ENCODE data around the gene POGK. TPM values are rescaled to one million over a fixed set of nuclear protein-coding genes. Genes with fewer than 3 reads are reported as not detected.

Gene POGK
- total RNA-seq, 3 donors from 2014 or later (not counting 1 experiment from before 2014, with no cell fraction given): 14.2 to 19.7 (median 19.2) TPM

DNA sequence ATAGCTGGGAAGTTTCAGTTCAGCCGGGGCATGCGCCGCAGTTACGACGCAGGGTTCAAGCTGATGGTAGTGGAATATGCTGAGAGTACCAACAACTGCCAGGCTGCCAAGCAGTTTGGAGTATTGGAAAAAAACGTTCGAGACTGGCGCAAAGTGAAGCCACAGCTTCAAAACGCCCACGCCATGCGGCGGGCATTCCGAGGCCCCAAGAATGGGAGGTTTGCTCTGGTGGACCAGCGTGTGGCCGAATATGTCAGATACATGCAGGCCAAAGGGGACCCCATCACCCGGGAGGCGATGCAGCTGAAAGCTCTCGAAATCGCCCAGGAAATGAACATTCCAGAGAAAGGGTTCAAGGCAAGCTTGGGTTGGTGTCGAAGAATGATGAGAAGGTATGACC, 9.9 kb downstream of the POGK start:
- peaks cover 81% of the 10 kb centered on the region for H3K36me3 ChIP-seq (ENCODE audit: control insufficient read depth, insufficient read depth, low read length)
- WGBS (ENCODE audit: insufficient coverage): 98% methylated on average over 20 of the region's 20 CpGs
- peaks cover 3% of the 10 kb centered on the region for H3K4me1 ChIP-seq (ENCODE audit: control insufficient read depth, insufficient read depth, low read length)
- no peak for ATAC-seq
- Mint-ChIP-seq H3K27ac (no peak overlapping the region), H3K4me1 (peaks cover 26 to 32% of the 10 kb centered on the region in 2 donors), H3K27me3 (ENCODE audit: low read depth in 2 of 2) (no peaks in the 10 kb centered on the region), H3K36me3 (peaks cover 22% of the 10 kb centered on the region), H3K9me3 (no peaks in the 10 kb centered on the region), H3K4me3 (no peak overlapping the region)
- TF ChIP-seq, protein P1, sequence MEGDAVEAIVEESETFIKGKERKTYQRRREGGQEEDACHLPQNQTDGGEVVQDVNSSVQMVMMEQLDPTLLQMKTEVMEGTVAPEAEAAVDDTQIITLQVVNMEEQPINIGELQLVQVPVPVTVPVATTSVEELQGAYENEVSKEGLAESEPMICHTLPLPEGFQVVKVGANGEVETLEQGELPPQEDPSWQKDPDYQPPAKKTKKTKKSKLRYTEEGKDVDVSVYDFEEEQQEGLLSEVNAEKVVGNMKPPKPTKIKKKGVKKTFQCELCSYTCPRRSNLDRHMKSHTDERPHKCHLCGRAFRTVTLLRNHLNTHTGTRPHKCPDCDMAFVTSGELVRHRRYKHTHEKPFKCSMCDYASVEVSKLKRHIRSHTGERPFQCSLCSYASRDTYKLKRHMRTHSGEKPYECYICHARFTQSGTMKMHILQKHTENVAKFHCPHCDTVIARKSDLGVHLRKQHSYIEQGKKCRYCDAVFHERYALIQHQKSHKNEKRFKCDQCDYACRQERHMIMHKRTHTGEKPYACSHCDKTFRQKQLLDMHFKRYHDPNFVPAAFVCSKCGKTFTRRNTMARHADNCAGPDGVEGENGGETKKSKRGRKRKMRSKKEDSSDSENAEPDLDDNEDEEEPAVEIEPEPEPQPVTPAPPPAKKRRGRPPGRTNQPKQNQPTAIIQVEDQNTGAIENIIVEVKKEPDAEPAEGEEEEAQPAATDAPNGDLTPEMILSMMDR (IDR thresholded peaks at IDR 0.05): no peak
- no peak overlapping the region for H3K27ac ChIP-seq (ENCODE audit: low read length)
- intact Hi-C loops (cut with micrococcal nuclease): no loop called here
- no peaks in the 10 kb centered on the region for H3K9me3 ChIP-seq (ENCODE audit: control insufficient read depth, insufficient read depth, low read length)
- no peak overlapping the region for H3K4me3 ChIP-seq (ENCODE audit: low read length)
- no peak for DNase-seq
- no peaks in the 10 kb centered on the region for H3K27me3 ChIP-seq (ENCODE audit: control insufficient read depth, insufficient read depth, low read length)

DNA sequence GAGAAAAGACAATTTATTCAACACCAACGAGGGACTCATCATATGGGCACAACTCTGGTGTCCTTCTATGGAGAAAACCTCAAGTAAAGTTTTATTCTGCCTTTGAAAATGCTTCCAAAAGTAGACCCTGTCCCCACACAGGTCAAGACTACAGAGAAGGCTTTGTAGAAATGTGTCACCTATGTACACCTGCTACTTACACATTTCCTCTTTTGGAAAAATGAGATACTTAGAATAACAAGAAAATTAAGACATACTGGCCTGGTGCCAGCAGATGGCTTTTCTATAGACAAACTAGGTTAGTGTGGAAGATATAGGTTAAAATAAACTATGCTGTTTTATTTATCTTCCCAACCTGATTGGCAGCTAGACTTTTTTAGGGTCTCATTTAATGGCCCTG, 13.6 kb downstream of the POGK start:
- Histone ChIP-seq H3K4me3 (ENCODE audit: low read length) (no peak overlapping the region), H3K9me3 (ENCODE audit: control insufficient read depth, insufficient read depth, low read length) (no peaks in the 10 kb centered on the region), H3K27me3 (ENCODE audit: control insufficient read depth, insufficient read depth, low read length) (no peaks in the 10 kb centered on the region), H3K4me1 (ENCODE audit: control insufficient read depth, insufficient read depth, low read length) (no peaks in the 10 kb centered on the region), H3K36me3 (ENCODE audit: control insufficient read depth, insufficient read depth, low read length) (peaks cover 87% of the 10 kb centered on the region), H3K27ac (ENCODE audit: low read length) (no peak overlapping the region)
- peaks cover 8 to 16% of the 10 kb centered on the region in 2 donors for H3K4me1 Mint-ChIP-seq
- no peaks in the 10 kb centered on the region for H3K27me3 Mint-ChIP-seq (ENCODE audit: low read depth in 2 of 2)
- H3K27ac Mint-ChIP-seq: no peak overlapping the region
- WGBS (ENCODE audit: insufficient coverage): 0% methylated on average over 1 of the region's 1 CpG
- ATAC-seq (no peak), DNase-seq (no peak)
- intact Hi-C loops (cut with micrococcal nuclease): no loop called here
- no peaks in the 10 kb centered on the region for H3K9me3 Mint-ChIP-seq
- H3K36me3 Mint-ChIP-seq: peaks cover 31% of the 10 kb centered on the region
- no peak overlapping the region for H3K4me3 Mint-ChIP-seq
- TF ChIP-seq, protein P1 (IDR thresholded peaks at IDR 0.05): no peak

DNA sequence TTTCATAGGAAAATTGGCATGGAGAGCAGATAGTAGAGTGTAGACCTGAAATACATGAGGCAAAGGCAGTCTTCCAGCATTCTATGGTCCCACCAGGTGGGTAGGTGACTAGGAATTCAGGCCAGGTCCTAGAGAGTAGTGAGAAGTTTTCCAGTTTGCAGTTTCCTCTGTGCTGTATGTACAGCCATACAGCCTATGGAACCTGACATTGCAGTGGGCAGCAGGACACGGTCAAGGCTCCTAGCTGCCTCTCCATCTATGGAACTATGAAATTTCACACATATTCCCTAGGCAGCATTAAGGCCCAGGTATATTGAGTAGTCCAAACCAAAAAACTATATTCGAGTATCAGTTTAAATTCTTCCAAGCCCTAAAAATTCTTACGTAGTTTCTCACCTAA, 16.3 kb downstream of the POGK start:
- H3K4me3 Mint-ChIP-seq: no peak overlapping the region
- no peak overlapping the region for H3K27ac Mint-ChIP-seq
- H3K9me3 Mint-ChIP-seq: no peaks in the 10 kb centered on the region
- intact Hi-C loops (cut with micrococcal nuclease): no loop called here
- Histone ChIP-seq H3K4me3 (ENCODE audit: low read length) (no peak overlapping the region), H3K9me3 (ENCODE audit: control insufficient read depth, insufficient read depth, low read length) (no peaks in the 10 kb centered on the region), H3K27me3 (ENCODE audit: control insufficient read depth, insufficient read depth, low read length) (no peaks in the 10 kb centered on the region), H3K4me1 (ENCODE audit: control insufficient read depth, insufficient read depth, low read length) (no peaks in the 10 kb centered on the region), H3K36me3 (ENCODE audit: control insufficient read depth, insufficient read depth, low read length) (peaks cover 84% of the 10 kb centered on the region), H3K27ac (ENCODE audit: low read length) (no peak overlapping the region)
- DNase-seq (no peak), ATAC-seq (no peak)
- peaks cover 8 to 16% of the 10 kb centered on the region in 2 donors for H3K4me1 Mint-ChIP-seq
- no peaks in the 10 kb centered on the region for H3K27me3 Mint-ChIP-seq (ENCODE audit: low read depth in 2 of 2)
- WGBS (ENCODE audit: insufficient coverage): 89% methylated on average over 3 of the region's 3 CpGs
- peaks cover 39% of the 10 kb centered on the region for H3K36me3 Mint-ChIP-seq
- TF ChIP-seq, protein P1 (IDR thresholded peaks at IDR 0.05): no peak

DNA sequence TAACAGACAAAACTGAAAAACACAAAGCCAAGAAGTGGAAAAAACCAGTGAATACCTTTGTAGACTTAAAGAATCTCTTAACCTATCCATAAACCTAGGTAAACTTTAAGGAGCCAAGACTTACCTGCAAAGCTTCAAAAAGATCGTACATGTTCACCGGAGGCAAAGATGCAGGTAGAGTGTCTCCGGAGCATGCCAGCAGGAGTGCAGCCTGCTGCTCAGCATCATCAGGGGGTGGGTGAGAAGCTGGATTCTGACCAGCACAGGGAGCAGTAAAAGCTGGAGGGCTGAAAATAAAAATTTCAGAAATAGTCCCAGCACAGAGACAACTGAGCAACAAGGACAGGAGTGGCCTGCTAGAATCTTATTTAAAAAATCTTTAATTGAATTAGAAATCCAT, 18.7 kb downstream of the POGK start:
- no peak overlapping the region for H3K4me3 ChIP-seq (ENCODE audit: low read length)
- H3K36me3 ChIP-seq (ENCODE audit: control insufficient read depth, insufficient read depth, low read length): peaks cover 83% of the 10 kb centered on the region
- H3K27ac ChIP-seq (ENCODE audit: low read length): no peak overlapping the region
- H3K9me3 ChIP-seq (ENCODE audit: control insufficient read depth, insufficient read depth, low read length): no peaks in the 10 kb centered on the region
- intact Hi-C loops (cut with micrococcal nuclease): no loop called here
- Mint-ChIP-seq H3K36me3 (peaks cover 46% of the 10 kb centered on the region), H3K27me3 (ENCODE audit: low read depth in 2 of 2) (no peaks in the 10 kb centered on the region), H3K4me3 (no peak overlapping the region), H3K27ac (peak overlapping the region in 1 of 2 donors; percentile 3), H3K9me3 (no peaks in the 10 kb centered on the region), H3K4me1 (peaks cover 8 to 16% of the 10 kb centered on the region in 2 donors)
- DNase-seq (no peak), ATAC-seq (no peak)
- WGBS (ENCODE audit: insufficient coverage): 100% methylated on average over 3 of the region's 3 CpGs
- H3K27me3 ChIP-seq (ENCODE audit: control insufficient read depth, insufficient read depth, low read length): no peaks in the 10 kb centered on the region
- H3K4me1 ChIP-seq (ENCODE audit: control insufficient read depth, insufficient read depth, low read length): no peaks in the 10 kb centered on the region
- TF ChIP-seq, protein P1 (IDR thresholded peaks at IDR 0.05): no peak

Measured in natural killer cell (primary cell).